RWPE1 (cell line): ENCODE results near the gene TAAR6.
"Not testable (repeated sequence)": the region's sequence is repeated elsewhere in the genome, so short reads cannot be mapped to it uniquely, and the experiment has no call there.

Experiments used
- CTCF ChIA-PET: fragments of 350-600 bp; sonication (Branson Sonifier 250); formaldehyde crosslinking; extraction: SDS; loops from one replicate; lab custom pipeline; 2021; lab: Yijun Ruan, JAX
- POLR2A ChIA-PET: fragments of 400-600 bp; formaldehyde crosslinking; extraction: SDS; loops from one replicate; lab custom pipeline; 2020; ENCODE audit warnings: antibody characterized with exemption; ENCODE audit not compliant: low non-redundant PET; lab: Yijun Ruan, JAX
- DNase-seq: peaks from one replicate; pipeline ENCODE4 v3.0.0; 2012; ENCODE audit warnings: low spot score
- H3K27ac ChIP-seq: fragments of 450-650 bp; 2 replicates; pipeline ENCODE4 v1.5.1; 2017
- TF ChIP-seq, protein P1 (sequence below): fragments of 450-650 bp; conservative IDR thresholded peaks from 2 replicates; pipeline ENCODE4 v1.5.1; 2017; ENCODE audit warnings: low read depth, mild to moderate bottlenecking

TAAR6 gene

GRCh38 chr6:132530293-132530974, 39.7 kb upstream of the TAAR6 start:
- CTCF ChIA-PET = interaction anchor here (0.5 to 1.2 kb wide), 18 partner anchors 10 to 1259 kb away, joined by 3 to 6 read pairs (median 3); no protein-coding TSS in a partner anchor
- DNase-seq = peak; percentile 25
- no peak overlapping the region for H3K27ac ChIP-seq
- POLR2A ChIA-PET = no interaction called here
- TF ChIP-seq, protein P1, sequence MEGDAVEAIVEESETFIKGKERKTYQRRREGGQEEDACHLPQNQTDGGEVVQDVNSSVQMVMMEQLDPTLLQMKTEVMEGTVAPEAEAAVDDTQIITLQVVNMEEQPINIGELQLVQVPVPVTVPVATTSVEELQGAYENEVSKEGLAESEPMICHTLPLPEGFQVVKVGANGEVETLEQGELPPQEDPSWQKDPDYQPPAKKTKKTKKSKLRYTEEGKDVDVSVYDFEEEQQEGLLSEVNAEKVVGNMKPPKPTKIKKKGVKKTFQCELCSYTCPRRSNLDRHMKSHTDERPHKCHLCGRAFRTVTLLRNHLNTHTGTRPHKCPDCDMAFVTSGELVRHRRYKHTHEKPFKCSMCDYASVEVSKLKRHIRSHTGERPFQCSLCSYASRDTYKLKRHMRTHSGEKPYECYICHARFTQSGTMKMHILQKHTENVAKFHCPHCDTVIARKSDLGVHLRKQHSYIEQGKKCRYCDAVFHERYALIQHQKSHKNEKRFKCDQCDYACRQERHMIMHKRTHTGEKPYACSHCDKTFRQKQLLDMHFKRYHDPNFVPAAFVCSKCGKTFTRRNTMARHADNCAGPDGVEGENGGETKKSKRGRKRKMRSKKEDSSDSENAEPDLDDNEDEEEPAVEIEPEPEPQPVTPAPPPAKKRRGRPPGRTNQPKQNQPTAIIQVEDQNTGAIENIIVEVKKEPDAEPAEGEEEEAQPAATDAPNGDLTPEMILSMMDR = peak; percentile 80

DNA sequence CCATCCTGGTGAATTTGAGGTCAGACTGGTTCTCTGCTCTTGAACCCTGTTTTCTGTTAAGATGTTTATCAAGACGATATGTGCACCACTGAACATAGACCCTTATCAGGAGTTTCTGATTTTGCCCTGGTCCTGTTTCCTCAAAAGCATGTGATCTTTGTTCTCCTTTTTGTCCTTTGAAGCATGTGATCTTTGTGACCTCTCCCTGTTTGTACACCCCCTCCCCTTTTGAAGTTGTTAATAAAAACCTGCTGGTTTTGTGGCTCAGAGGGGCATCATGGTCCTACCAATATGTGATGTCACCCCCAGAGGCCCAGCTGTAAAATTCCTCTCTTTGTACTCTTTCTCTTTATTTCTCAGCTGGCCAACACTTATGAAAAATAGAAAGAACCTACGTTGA, 35.6 kb upstream of the TAAR6 start:
- H3K27ac ChIP-seq, POLR2A ChIA-PET, DNase-seq, CTCF ChIA-PET: not testable (repeated sequence)

- DNase-seq = no peak
- no peak overlapping the region for H3K27ac ChIP-seq
- POLR2A ChIA-PET = no interaction called here
- CTCF ChIA-PET = no interaction called here
- TF ChIP-seq, protein P1 = no peak
Observed at GRCh38 chr6:132537145-132537544, 33.0 kb upstream of the TAAR6 start.

DNA sequence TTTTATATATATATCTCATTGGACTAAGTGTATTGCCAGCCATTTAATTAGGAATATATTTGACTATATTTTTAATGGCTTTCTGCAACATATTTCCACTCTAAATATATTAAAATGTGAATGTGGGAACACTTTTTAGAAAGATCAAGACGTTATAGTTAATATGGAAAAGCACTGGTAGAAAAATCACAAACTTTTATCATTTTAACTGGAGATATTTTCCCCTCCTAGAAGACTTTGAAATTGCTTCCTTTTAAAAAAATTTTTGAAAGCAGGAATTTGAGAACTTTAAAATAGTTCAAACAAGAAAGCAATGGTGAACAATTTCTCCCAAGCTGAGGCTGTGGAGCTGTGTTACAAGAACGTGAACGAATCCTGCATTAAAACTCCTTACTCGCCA, 32.1 kb upstream of the TAAR6 start, which contains the start of gene TAAR9:
TSS of gene TAAR9 (plus strand) at position 301 of the 400 bp plus-strand sequence. CDS start at position 314, 13 bp downstream.
- ChIA-PET CTCF (no interaction called here), POLR2A (no interaction called here)
- TF ChIP-seq, protein P1 = no peak

DNA sequence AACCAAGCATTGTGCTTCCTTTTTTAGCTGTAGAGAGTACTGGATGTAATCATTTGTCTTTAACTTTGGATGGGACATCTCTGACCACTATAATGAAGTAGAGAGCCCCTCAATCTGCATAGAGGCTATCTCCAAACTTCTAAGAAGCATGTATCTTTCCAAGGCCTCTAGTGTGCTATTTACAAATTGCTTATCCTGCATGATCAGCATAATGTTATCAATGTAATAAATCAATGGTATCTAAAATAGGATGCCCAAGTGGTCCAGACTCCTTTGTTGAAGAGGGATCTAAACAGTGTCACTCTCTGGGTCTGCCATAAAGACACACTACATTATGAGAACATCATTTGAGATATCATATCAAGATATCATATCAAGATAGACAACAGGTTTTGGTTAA, 25.3 kb upstream of the TAAR6 start:
- no peak for DNase-seq
- POLR2A ChIA-PET = no interaction called here
- no peak overlapping the region for H3K27ac ChIP-seq
- CTCF ChIA-PET = no interaction called here
- TF ChIP-seq, protein P1 = no peak

More for the DNA sequence above, 32.1 kb upstream of the TAAR6 start, which contains the start of gene TAAR9:
- no peak within 1 kb of the TSS for H3K27ac ChIP-seq
- DNase-seq = no peak

GRCh38 chr6:132548746-132549463, 21.2 kb upstream of the TAAR6 start:
- DNase-seq = no peak
- ChIA-PET CTCF (no interaction called here), POLR2A (no interaction called here)
- TF ChIP-seq, protein P1 = no peak
- H3K27ac ChIP-seq = no peak overlapping the region

GRCh38 chr6:132551214-132551613, 18.9 kb upstream of the TAAR6 start:
- DNase-seq = no peak
- TF ChIP-seq, protein P1 = no peak
- ChIA-PET POLR2A (no interaction called here), CTCF (no interaction called here)
- no peak overlapping the region for H3K27ac ChIP-seq
